Measurements from ENCODE around the gene DHRS4L2. TPM values are rescaled to one million over a fixed set of nuclear protein-coding genes. Genes with fewer than 3 reads are reported as not detected.
"Not testable (repeated sequence)": the region's sequence is repeated elsewhere in the genome, so short reads cannot be mapped to it uniquely, and the experiment has no call there.

The DHRS4L2 gene
- total RNA-seq, 1 experiment from 2014 or later: 35.7 TPM

- not testable (repeated sequence) for DNase-seq (ENCODE audit: low spot score)
Observed at GRCh38 chr14:24018978-24019377, 30.2 kb downstream of the DHRS4L2 start.

GRCh38 chr14:24019944-24020343 is 31.2 kb downstream of the DHRS4L2 start:
- DNase-seq (ENCODE audit: low spot score): peak; percentile 5

- not testable (repeated sequence) for DNase-seq (ENCODE audit: low spot score)
Observed at GRCh38 chr14:24020520-24020919, 31.8 kb downstream of the DHRS4L2 start.

GRCh38 chr14:24024939-24025418 is 36.2 kb downstream of the DHRS4L2 start:
- DNase-seq (ENCODE audit: low spot score): not testable (repeated sequence)

- DNase-seq (ENCODE audit: low spot score): not testable (repeated sequence)
Observed at GRCh38 chr14:24029687-24030086, 41.0 kb downstream of the DHRS4L2 start.

GRCh38 chr14:24031331-24031730 is 42.6 kb downstream of the DHRS4L2 start:
- not testable (repeated sequence) for DNase-seq (ENCODE audit: low spot score)

- no peak for DNase-seq (ENCODE audit: low spot score)
Observed at GRCh38 chr14:24032727-24033418, 44.1 kb downstream of the DHRS4L2 start.

GRCh38 chr14:24035769-24036168 is 47.0 kb downstream of the DHRS4L2 start:
- DNase-seq (ENCODE audit: low spot score): not testable (repeated sequence)

- DNase-seq (ENCODE audit: low spot score): peak; percentile 71
Observed at GRCh38 chr14:24036169-24036962, 47.6 kb downstream of the DHRS4L2 start.

GRCh38 chr14:24036963-24037657 is 48.4 kb downstream of the DHRS4L2 start:
- DNase-seq (ENCODE audit: low spot score): not testable (repeated sequence)

GRCh38 chr14:24037658-24038037 is 48.9 kb downstream of the DHRS4L2 start:
- no peak for DNase-seq (ENCODE audit: low spot score)

GRCh38 chr14:24038686-24039085 is 50.0 kb downstream of the DHRS4L2 start:
- no peak for DNase-seq (ENCODE audit: low spot score)

- DNase-seq (ENCODE audit: low spot score): no peak
Observed at GRCh38 chr14:24040692-24041091, 52.0 kb downstream of the DHRS4L2 start.

GRCh38 chr14:24042746-24043145 is 54.0 kb downstream of the DHRS4L2 start:
- no peak for DNase-seq (ENCODE audit: low spot score)

GRCh38 chr14:24049002-24049401 is 60.3 kb downstream of the DHRS4L2 start:
- not testable (repeated sequence) for DNase-seq (ENCODE audit: low spot score)

GRCh38 chr14:24050753-24051152 is 62.0 kb downstream of the DHRS4L2 start:
- DNase-seq (ENCODE audit: low spot score): not testable (repeated sequence)

- DNase-seq (ENCODE audit: low spot score): peak; percentile 3
Observed at GRCh38 chr14:24051176-24051788, 62.6 kb downstream of the DHRS4L2 start.

- peak; percentile 28 for DNase-seq (ENCODE audit: low spot score)
Observed at GRCh38 chr14:24051789-24052655, 63.3 kb downstream of the DHRS4L2 start, which contains the start of gene CARMIL3. TSS of gene CARMIL3 (plus strand) at chr14:24052009. CDS start at chr14:24052154, 145 bp downstream.

- no peak for DNase-seq (ENCODE audit: low spot score)
Observed at GRCh38 chr14:24052656-24053547, 64.2 kb downstream of the DHRS4L2 start.
